ENCODE measurements around the gene MIB1. TPM values are rescaled to one million over a fixed set of nuclear protein-coding genes. Genes with fewer than 3 reads are reported as not detected.

The MIB1 gene
- polyA plus RNA-seq, 2 donors: 3.7 to 4.0 TPM

- no peaks in the 10 kb centered on the region for H3K36me3 ChIP-seq (ENCODE audit: control insufficient read depth in 2 of 2, insufficient read depth in 2 of 2, low read length in 1 of 2)
- no peaks in the 10 kb centered on the region for H3K9me3 ChIP-seq (ENCODE audit: control insufficient read depth in 2 of 2, insufficient read depth in 1 of 2, low read depth in 1 of 2, low read length in 1 of 2)
- H3K4me3 ChIP-seq (ENCODE audit: low read depth in 1 of 2, low read length in 2 of 2): no peak overlapping the region
- no peaks in the 10 kb centered on the region for H3K4me1 ChIP-seq (ENCODE audit: control insufficient read depth in 2 of 2, insufficient read depth in 2 of 2, low read length in 1 of 2)
- no peak overlapping the region for H3K27ac ChIP-seq (ENCODE audit: low read depth in 2 of 2, low read length in 1 of 2)
- no peaks in the 10 kb centered on the region for H3K27me3 ChIP-seq (ENCODE audit: control insufficient read depth in 1 of 2, insufficient read depth in 2 of 2, low read length in 2 of 2)
Observed at GRCh38 chr18:21799721-21800120, 59.1 kb downstream of the MIB1 start.

- Histone ChIP-seq H3K4me3 (ENCODE audit: low read depth in 1 of 2, low read length in 2 of 2) (no peak overlapping the region), H3K27ac (ENCODE audit: low read depth in 2 of 2, low read length in 1 of 2) (no peak overlapping the region), H3K9me3 (ENCODE audit: control insufficient read depth in 2 of 2, insufficient read depth in 1 of 2, low read depth in 1 of 2, low read length in 1 of 2) (no peaks in the 10 kb centered on the region), H3K4me1 (ENCODE audit: control insufficient read depth in 2 of 2, insufficient read depth in 2 of 2, low read length in 1 of 2) (no peaks in the 10 kb centered on the region), H3K27me3 (ENCODE audit: control insufficient read depth in 1 of 2, insufficient read depth in 2 of 2, low read length in 2 of 2) (no peaks in the 10 kb centered on the region), H3K36me3 (ENCODE audit: control insufficient read depth in 2 of 2, insufficient read depth in 2 of 2, low read length in 1 of 2) (no peaks in the 10 kb centered on the region)
- whole genome bisulfite sequencing, 2 donors: 79% methylated on average over 3 of the region's 3 CpGs
Observed at GRCh38 chr18:21803495-21803894, 62.9 kb downstream of the MIB1 start.

GRCh38 chr18:21805771-21806366, 65.3 kb downstream of the MIB1 start:
- no peaks in the 10 kb centered on the region for H3K4me1 ChIP-seq (ENCODE audit: control insufficient read depth in 2 of 2, insufficient read depth in 2 of 2, low read length in 1 of 2)
- no peak overlapping the region for H3K4me3 ChIP-seq (ENCODE audit: low read depth in 1 of 2, low read length in 2 of 2)
- 92% methylated on average over 9 of the region's 9 CpGs for WGBS, 2 donors
- H3K27me3 ChIP-seq (ENCODE audit: control insufficient read depth in 1 of 2, insufficient read depth in 2 of 2, low read length in 2 of 2): no peaks in the 10 kb centered on the region
- H3K9me3 ChIP-seq (ENCODE audit: control insufficient read depth in 2 of 2, insufficient read depth in 1 of 2, low read depth in 1 of 2, low read length in 1 of 2): no peaks in the 10 kb centered on the region
- no peak overlapping the region for H3K27ac ChIP-seq (ENCODE audit: low read depth in 2 of 2, low read length in 1 of 2)
- H3K36me3 ChIP-seq (ENCODE audit: control insufficient read depth in 2 of 2, insufficient read depth in 2 of 2, low read length in 1 of 2): no peaks in the 10 kb centered on the region

- no peak overlapping the region for H3K4me3 ChIP-seq (ENCODE audit: low read depth in 1 of 2, low read length in 2 of 2)
- no peaks in the 10 kb centered on the region for H3K4me1 ChIP-seq (ENCODE audit: control insufficient read depth in 2 of 2, insufficient read depth in 2 of 2, low read length in 1 of 2)
- H3K27ac ChIP-seq (ENCODE audit: low read depth in 2 of 2, low read length in 1 of 2): no peak overlapping the region
- no peaks in the 10 kb centered on the region for H3K9me3 ChIP-seq (ENCODE audit: control insufficient read depth in 2 of 2, insufficient read depth in 1 of 2, low read depth in 1 of 2, low read length in 1 of 2)
- H3K36me3 ChIP-seq (ENCODE audit: control insufficient read depth in 2 of 2, insufficient read depth in 2 of 2, low read length in 1 of 2): no peaks in the 10 kb centered on the region
- H3K27me3 ChIP-seq (ENCODE audit: control insufficient read depth in 1 of 2, insufficient read depth in 2 of 2, low read length in 2 of 2): no peaks in the 10 kb centered on the region
- 91 to 98% methylated on average over 3 of the region's 3 CpGs for WGBS, 2 donors
Observed at GRCh38 chr18:21808185-21808584, 67.6 kb downstream of the MIB1 start.

GRCh38 chr18:21809725-21810124, 69.1 kb downstream of the MIB1 start:
- WGBS, 2 donors: 97 to 98% methylated on average over 2 of the region's 2 CpGs
- Histone ChIP-seq H3K9me3 (ENCODE audit: control insufficient read depth in 2 of 2, insufficient read depth in 1 of 2, low read depth in 1 of 2, low read length in 1 of 2) (no peaks in the 10 kb centered on the region), H3K4me3 (ENCODE audit: low read depth in 1 of 2, low read length in 2 of 2) (no peak overlapping the region), H3K4me1 (ENCODE audit: control insufficient read depth in 2 of 2, insufficient read depth in 2 of 2, low read length in 1 of 2) (no peaks in the 10 kb centered on the region), H3K36me3 (ENCODE audit: control insufficient read depth in 2 of 2, insufficient read depth in 2 of 2, low read length in 1 of 2) (no peaks in the 10 kb centered on the region), H3K27ac (ENCODE audit: low read depth in 2 of 2, low read length in 1 of 2) (no peak overlapping the region), H3K27me3 (ENCODE audit: control insufficient read depth in 1 of 2, insufficient read depth in 2 of 2, low read length in 2 of 2) (no peaks in the 10 kb centered on the region)

GRCh38 chr18:21815101-21815500, 74.5 kb downstream of the MIB1 start:
- Histone ChIP-seq H3K9me3 (ENCODE audit: control insufficient read depth in 2 of 2, insufficient read depth in 1 of 2, low read depth in 1 of 2, low read length in 1 of 2) (no peaks in the 10 kb centered on the region), H3K4me1 (ENCODE audit: control insufficient read depth in 2 of 2, insufficient read depth in 2 of 2, low read length in 1 of 2) (no peaks in the 10 kb centered on the region), H3K27me3 (ENCODE audit: control insufficient read depth in 1 of 2, insufficient read depth in 2 of 2, low read length in 2 of 2) (no peaks in the 10 kb centered on the region), H3K36me3 (ENCODE audit: control insufficient read depth in 2 of 2, insufficient read depth in 2 of 2, low read length in 1 of 2) (no peaks in the 10 kb centered on the region), H3K4me3 (ENCODE audit: low read depth in 1 of 2, low read length in 2 of 2) (no peak overlapping the region), H3K27ac (ENCODE audit: low read depth in 2 of 2, low read length in 1 of 2) (no peak overlapping the region)
- 93 to 98% methylated on average over 2 of the region's 2 CpGs for WGBS, 2 donors

DNA sequence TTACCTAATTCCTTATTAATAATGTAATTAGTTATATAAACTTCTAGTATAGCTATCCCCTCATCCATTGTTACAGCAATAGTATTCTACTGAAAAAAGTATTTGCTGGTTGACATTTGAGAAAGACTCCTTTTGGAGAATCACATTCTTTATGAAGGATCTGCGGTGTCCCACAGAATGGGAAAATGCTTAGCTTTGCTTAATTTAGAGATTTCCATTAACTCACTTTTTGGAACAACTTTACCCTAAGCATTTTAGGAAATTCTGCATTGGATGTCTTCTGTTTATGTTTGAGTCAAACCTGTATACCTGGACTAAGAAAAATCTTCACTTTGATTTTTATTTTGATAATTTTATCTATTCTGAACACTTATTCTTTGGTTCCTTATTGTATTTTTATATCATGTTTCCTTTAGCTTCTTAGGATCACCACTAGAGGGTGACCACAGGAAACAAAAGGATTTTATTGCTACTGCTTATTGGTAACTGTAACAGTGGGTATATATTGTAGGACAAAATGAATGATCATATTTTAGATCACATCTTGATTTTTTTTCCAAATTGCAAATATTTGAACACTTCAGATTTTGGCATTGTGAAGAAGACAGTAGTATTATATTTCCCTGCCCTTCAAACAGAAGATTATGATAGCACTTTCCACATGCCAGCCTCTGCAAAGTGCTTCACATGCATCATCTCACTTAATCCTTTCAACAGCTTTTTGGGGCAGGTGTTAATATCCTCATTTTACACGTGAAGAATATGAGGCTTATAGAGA, 79.6 kb downstream of the MIB1 start:
- Histone ChIP-seq H3K27me3 (ENCODE audit: control insufficient read depth in 1 of 2, insufficient read depth in 2 of 2, low read length in 2 of 2) (no peaks in the 10 kb centered on the region), H3K36me3 (ENCODE audit: control insufficient read depth in 2 of 2, insufficient read depth in 2 of 2, low read length in 1 of 2) (no peaks in the 10 kb centered on the region), H3K4me1 (ENCODE audit: control insufficient read depth in 2 of 2, insufficient read depth in 2 of 2, low read length in 1 of 2) (no peaks in the 10 kb centered on the region), H3K4me3 (ENCODE audit: low read depth in 1 of 2, low read length in 2 of 2) (no peak overlapping the region), H3K27ac (ENCODE audit: low read depth in 2 of 2, low read length in 1 of 2) (no peak overlapping the region), H3K9me3 (ENCODE audit: control insufficient read depth in 2 of 2, insufficient read depth in 1 of 2, low read depth in 1 of 2, low read length in 1 of 2) (no peaks in the 10 kb centered on the region)
- 64 to 66% methylated on average over 2 of the region's 2 CpGs for WGBS, 2 donors

GRCh38 chr18:21820811-21821143, 80.2 kb downstream of the MIB1 start:
- Histone ChIP-seq H3K9me3 (ENCODE audit: control insufficient read depth in 2 of 2, insufficient read depth in 1 of 2, low read depth in 1 of 2, low read length in 1 of 2) (no peaks in the 10 kb centered on the region), H3K4me3 (ENCODE audit: low read depth in 1 of 2, low read length in 2 of 2) (no peak overlapping the region), H3K36me3 (ENCODE audit: control insufficient read depth in 2 of 2, insufficient read depth in 2 of 2, low read length in 1 of 2) (no peaks in the 10 kb centered on the region), H3K4me1 (ENCODE audit: control insufficient read depth in 2 of 2, insufficient read depth in 2 of 2, low read length in 1 of 2) (no peaks in the 10 kb centered on the region), H3K27me3 (ENCODE audit: control insufficient read depth in 1 of 2, insufficient read depth in 2 of 2, low read length in 2 of 2) (no peaks in the 10 kb centered on the region), H3K27ac (ENCODE audit: low read depth in 2 of 2, low read length in 1 of 2) (no peak overlapping the region)
- 90 to 95% methylated on average over 1 of the region's 1 CpG for WGBS, 2 donors

DNA sequence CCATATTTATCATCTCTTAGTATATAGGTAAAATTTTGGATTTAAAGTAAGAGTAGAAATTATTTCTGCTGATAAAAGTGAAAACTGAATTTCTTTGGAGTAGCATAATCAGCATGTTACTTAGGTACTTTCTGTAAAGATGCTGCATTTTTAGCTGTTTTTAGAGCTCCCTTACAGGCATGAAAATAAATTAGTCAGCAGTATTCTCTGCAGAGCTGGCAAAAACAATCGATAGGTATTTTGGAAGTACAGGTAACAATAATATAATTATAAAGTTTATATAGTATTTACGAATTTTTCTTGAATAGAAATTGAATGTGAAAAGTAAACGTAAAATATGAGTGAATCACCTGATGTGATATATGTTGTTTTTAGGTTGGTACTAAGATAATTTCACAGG, 83.3 kb downstream of the MIB1 start:
- Histone ChIP-seq H3K36me3 (ENCODE audit: control insufficient read depth in 2 of 2, insufficient read depth in 2 of 2, low read length in 1 of 2) (no peaks in the 10 kb centered on the region), H3K4me3 (ENCODE audit: low read depth in 1 of 2, low read length in 2 of 2) (no peak overlapping the region), H3K27ac (ENCODE audit: low read depth in 2 of 2, low read length in 1 of 2) (no peak overlapping the region), H3K9me3 (ENCODE audit: control insufficient read depth in 2 of 2, insufficient read depth in 1 of 2, low read depth in 1 of 2, low read length in 1 of 2) (no peaks in the 10 kb centered on the region), H3K4me1 (ENCODE audit: control insufficient read depth in 2 of 2, insufficient read depth in 2 of 2, low read length in 1 of 2) (no peaks in the 10 kb centered on the region), H3K27me3 (ENCODE audit: control insufficient read depth in 1 of 2, insufficient read depth in 2 of 2, low read length in 2 of 2) (no peaks in the 10 kb centered on the region)
- WGBS, 2 donors: 89 to 90% methylated on average over 3 of the region's 3 CpGs

DNA sequence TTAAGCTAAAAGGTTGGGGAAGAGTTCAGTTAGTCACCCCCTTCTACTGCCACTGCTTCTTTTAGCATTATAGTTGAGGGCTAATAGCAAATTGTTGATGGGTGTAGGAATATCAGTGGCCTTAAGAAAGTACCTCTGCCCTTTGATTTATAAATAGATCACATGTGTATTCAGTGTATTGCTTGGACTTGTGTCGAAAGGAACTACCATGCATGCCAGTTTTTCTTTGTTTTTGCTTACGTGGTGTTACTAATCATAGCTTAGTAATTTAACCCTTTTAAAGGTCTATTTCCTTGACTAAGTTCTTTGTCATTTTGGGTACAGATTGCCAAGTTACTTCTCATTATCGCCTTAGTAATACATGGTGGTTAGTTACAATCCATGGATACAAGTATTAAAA, 85.6 kb downstream of the MIB1 start:
- Histone ChIP-seq H3K36me3 (ENCODE audit: control insufficient read depth in 2 of 2, insufficient read depth in 2 of 2, low read length in 1 of 2) (no peaks in the 10 kb centered on the region), H3K27me3 (ENCODE audit: control insufficient read depth in 1 of 2, insufficient read depth in 2 of 2, low read length in 2 of 2) (no peaks in the 10 kb centered on the region), H3K4me1 (ENCODE audit: control insufficient read depth in 2 of 2, insufficient read depth in 2 of 2, low read length in 1 of 2) (no peaks in the 10 kb centered on the region), H3K27ac (ENCODE audit: low read depth in 2 of 2, low read length in 1 of 2) (no peak overlapping the region), H3K4me3 (ENCODE audit: low read depth in 1 of 2, low read length in 2 of 2) (no peak overlapping the region), H3K9me3 (ENCODE audit: control insufficient read depth in 2 of 2, insufficient read depth in 1 of 2, low read depth in 1 of 2, low read length in 1 of 2) (no peaks in the 10 kb centered on the region)
- 33 to 35% methylated on average over 3 of the region's 3 CpGs for WGBS, 2 donors

Data from esophagus (tissue), 2 donors.